SJSA1 (cell line): ENCODE data around the gene TH. TPM values are rescaled to one million over a fixed set of nuclear protein-coding genes. Genes with fewer than 3 reads are reported as not detected.

Experiments
- DNase-seq, 2 experiments: peaks; one replicate each; pipeline ENCODE4 v3.0.0-alpha.2; 2015 to 2020; ENCODE audit warnings: low spot score in 2 of 2, low read depth in 1 of 2
- H3K27ac ChIP-seq: fragments of 250-450 bp; sonication (Bioruptor Pico); 2 replicates; pipeline ENCODE4 v1.5.1; 2020; ENCODE audit warnings: mild to moderate bottlenecking, moderate library complexity
- H3K27me3 ChIP-seq: fragments of 250-450 bp; sonication (Bioruptor Pico); replicated peaks from 2 replicates; pipeline ENCODE4 v1.5.1; 2020; ENCODE audit warnings: mild to moderate bottlenecking, moderate library complexity
- H3K36me3 ChIP-seq: fragments of 250-450 bp; sonication (Bioruptor Pico); 2 replicates; pipeline ENCODE4 v1.5.1; 2020; ENCODE audit warnings: mild to moderate bottlenecking
- H3K4me1 ChIP-seq: fragments of 250-450 bp; sonication (Bioruptor Pico); replicated peaks from 2 replicates; pipeline ENCODE4 v1.6.1; 2021; ENCODE audit warnings: mild to moderate bottlenecking
- H3K4me3 ChIP-seq: fragments of 250-450 bp; sonication (Bioruptor Pico); 2 replicates; pipeline ENCODE4 v1.5.1; 2020; ENCODE audit warnings: mild to moderate bottlenecking
- H3K9me3 ChIP-seq: fragments of 250-450 bp; sonication (Bioruptor Pico); replicated peaks from 2 replicates; pipeline ENCODE4 v1.5.1; 2020; ENCODE audit warnings: mild to moderate bottlenecking
- total RNA-seq: library from RNA; depleted of rRNA; stranded (reverse); fragments of >200 nt; shearing (Covaris generic); gene quantifications from 2 replicates; pipeline ENCODE4 v1.2.3, GENCODE V29; 2014

Gene TH
- total RNA-seq, 1 experiment from 2014 or later: not detected

DNA sequence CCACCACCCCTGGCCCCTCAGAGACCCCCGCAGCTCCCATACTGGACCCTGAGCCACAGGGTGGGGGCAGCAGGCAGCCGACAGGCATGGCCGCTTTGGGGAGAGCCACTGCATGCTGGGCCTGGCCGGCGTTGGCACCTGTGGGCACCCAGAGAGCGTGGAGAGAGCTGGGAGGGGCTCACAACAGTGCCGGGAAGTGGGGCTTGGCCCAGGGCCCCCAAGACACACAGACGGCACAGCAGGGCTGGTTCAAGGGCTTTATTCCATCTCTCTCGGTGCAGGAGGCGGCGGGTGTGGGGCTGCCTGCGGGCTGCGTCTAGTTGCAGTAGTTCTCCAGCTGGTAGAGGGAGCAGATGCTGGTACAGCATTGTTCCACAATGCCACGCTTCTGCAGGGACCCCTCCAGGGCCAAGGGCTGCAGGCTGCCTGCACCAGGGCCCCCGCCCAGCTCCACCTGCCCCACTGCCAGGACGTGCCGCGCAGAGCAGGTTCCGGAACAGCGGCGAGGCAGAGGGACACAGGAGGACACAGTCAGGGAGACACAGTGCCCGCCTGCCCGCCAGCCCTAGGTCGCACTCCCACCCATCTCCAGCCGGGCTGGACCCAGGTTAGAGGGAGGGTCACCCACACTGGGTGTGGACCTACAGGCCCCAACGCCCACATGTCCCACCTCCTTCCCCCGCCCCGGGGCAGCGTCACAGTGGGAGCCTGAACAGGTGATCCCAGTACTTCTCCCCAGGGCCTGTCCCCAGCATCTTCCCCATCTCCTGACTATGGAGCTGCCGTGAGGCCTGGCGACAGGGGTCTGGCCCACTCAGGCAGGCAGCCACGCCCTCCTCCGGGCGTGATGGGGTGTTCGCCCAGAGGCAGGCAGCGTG is 11.8 kb downstream of the TH start:
- Histone ChIP-seq H3K27me3 (peaks cover 21% of the 10 kb centered on the region), H3K27ac (no peak overlapping the region), H3K36me3 (no peaks in the 10 kb centered on the region), H3K4me3 (no peak overlapping the region), H3K4me1 (no peaks in the 10 kb centered on the region), H3K9me3 (no peaks in the 10 kb centered on the region)
- DNase-seq: no peak

DNA sequence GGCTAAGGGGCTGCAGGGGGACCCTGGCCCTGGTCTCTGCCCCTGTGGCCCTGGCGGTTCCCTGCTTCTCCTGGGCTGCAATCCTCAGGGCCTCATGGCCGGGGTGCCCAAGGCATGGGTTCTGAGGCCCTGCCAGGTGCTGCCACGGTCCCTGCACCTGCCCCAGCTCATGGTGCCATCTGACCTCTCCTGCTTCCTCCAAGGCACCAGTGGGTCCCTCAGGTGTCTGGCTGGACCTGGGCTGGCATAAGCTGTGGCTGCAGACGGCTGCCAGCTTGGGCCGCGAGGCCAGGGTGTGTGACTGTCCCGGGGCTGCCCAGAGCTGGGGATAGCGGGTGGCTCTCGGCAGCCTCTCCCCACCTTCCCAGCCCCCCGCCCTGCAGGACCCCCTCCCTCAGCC is 12.6 kb downstream of the TH start:
- Histone ChIP-seq H3K27me3 (peaks cover 16% of the 10 kb centered on the region; the same call in 1 of the 2 replicates), H3K4me3 (no peak overlapping the region), H3K27ac (no peak overlapping the region), H3K4me1 (no peaks in the 10 kb centered on the region), H3K9me3 (no peaks in the 10 kb centered on the region), H3K36me3 (no peaks in the 10 kb centered on the region)
- no peak for DNase-seq

DNA sequence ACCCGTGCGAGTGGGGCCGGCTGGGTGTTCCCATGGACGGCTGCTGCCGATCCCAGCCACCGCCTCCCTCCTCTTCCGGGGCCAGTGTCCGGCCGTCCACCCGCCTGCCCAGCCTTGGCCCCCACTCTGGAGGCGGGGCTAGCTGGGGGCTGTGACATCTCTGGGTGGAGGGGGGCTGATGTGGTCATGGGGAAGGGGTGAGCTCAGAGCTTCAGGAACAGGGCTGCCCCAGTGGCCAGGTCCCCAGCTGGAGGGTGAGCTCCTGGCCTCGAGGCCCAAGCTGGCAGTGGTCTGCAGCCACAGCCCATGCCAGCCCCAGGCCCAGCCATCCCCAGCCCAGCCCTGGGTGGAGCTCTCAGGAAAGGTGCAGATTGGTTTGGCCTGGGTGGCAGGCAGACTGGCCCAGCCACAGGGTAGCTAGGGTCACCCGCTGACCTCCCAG is 13.3 kb downstream of the TH start:
- Histone ChIP-seq H3K36me3 (no peaks in the 10 kb centered on the region), H3K27me3 (peaks cover 9% of the 10 kb centered on the region; the same call in 1 of the 2 replicates), H3K4me1 (no peaks in the 10 kb centered on the region), H3K9me3 (no peaks in the 10 kb centered on the region), H3K4me3 (no peak overlapping the region), H3K27ac (no peak overlapping the region)
- no peak for DNase-seq

DNA sequence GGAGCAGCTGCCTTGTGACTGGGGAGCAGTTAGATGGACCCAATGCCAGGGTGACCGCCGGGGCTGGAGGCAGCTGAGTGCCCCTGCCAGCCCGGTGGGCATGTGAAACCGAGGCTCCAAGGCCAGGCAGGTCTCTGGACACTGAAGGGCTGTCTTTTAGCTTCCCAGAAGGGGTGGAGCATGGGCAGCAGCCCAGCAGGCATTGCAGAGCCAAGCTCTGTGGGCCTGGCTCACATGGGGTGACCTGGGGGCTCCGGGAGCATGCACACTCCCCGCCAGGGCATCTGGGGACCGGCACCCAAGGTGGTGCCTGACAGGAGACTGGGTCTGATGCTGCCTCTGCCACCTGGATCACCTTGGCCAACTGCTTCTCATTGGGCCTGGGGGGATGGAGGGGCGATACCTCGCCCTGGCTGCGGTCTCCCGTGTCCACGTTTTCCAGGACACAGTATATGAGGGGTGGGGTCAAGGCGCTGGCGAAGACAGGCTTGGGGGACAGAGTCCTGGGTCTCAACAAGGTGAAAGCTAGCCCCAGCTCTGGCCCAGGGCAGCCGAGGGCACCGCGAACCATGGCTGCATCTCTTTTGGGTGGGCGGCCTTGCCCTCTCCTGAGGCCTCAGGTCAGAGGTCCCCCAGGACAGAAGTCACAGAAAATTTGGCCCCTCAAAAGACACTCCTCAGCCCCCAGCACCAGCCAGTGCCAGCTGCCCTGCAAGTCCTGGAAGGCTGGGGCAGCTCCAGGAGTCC is 14.1 kb downstream of the TH start:
- H3K4me3 ChIP-seq: no peak overlapping the region
- DNase-seq: no peak
- H3K27ac ChIP-seq: no peak overlapping the region
- H3K9me3 ChIP-seq: no peaks in the 10 kb centered on the region
- H3K4me1 ChIP-seq: no peaks in the 10 kb centered on the region
- no peaks in the 10 kb centered on the region for H3K36me3 ChIP-seq
- peaks cover 3% of the 10 kb centered on the region; the same call in 1 of the 2 replicates for H3K27me3 ChIP-seq

DNA sequence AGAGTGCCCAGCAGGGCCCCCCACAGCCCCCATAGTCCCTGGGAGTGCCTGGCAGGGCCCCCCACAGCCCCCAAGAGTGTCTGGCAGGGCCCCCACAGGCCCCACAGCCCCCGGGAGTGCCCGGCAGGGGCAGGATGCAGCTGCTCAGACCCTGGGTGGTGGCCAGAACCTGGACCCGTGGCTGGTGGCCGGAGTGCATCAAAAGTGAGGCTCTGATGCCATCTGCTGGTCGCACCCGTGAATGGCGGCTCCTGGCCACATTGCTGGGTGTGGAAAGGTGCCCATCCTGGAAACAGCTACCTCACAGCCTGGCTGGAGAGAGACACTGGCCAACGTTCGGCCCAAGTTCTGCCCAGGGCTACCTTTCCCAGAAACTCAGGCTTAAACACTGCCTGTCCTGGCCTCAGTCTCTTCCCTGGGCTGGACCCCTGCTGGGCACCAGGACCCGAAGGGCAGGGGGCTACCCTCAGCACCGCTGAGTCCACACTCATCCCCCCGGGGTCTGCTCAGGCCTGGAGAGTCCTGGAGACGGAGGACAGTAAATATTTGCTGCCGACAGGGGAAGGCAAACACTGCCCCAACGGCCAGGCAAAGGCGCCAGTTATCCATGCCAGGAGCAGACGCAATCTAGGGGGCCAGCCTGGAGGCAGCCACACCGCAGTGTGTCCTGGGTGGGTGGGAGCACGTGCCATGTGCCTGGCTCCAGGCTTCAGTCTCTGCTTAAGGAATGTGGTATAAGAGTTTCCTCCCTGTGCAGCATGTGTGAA is 15.0 kb downstream of the TH start:
- Histone ChIP-seq H3K36me3 (no peaks in the 10 kb centered on the region), H3K4me3 (no peak overlapping the region), H3K4me1 (peaks cover 3% of the 10 kb centered on the region; the same call in 1 of the 2 replicates), H3K27ac (no peak overlapping the region), H3K9me3 (no peaks in the 10 kb centered on the region), H3K27me3 (peaks cover 3% of the 10 kb centered on the region; the same call in 1 of the 2 replicates)
- peak; percentile 51 to 86 for DNase-seq

DNA sequence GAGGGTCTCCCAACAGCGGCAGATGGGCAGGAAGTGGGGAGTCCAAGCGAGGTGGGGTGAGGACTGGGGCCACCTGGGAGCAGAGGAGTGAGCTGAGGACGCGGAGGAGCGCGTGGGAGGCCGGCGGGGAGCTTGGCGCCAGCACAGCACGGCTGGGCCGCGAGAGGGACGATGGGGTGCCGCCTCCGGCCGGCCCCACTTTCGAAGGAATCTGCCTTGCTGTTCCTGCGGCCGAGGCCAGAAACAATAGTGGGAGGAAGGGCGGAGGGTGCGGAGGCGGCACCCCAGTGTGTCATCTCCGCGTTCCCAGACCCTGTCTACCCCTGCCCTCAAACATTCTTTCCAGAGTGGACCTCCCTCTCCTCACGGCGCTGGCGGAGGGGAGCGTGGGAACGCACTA is 16.1 kb downstream of the TH start:
- no peaks in the 10 kb centered on the region for H3K9me3 ChIP-seq
- H3K4me1 ChIP-seq: peaks cover 5% of the 10 kb centered on the region; the same call in 1 of the 2 replicates
- DNase-seq: no peak
- H3K36me3 ChIP-seq: no peaks in the 10 kb centered on the region
- H3K4me3 ChIP-seq: no peak overlapping the region
- H3K27ac ChIP-seq: no peak overlapping the region
- H3K27me3 ChIP-seq: peaks cover 3% of the 10 kb centered on the region; the same call in 1 of the 2 replicates

DNA sequence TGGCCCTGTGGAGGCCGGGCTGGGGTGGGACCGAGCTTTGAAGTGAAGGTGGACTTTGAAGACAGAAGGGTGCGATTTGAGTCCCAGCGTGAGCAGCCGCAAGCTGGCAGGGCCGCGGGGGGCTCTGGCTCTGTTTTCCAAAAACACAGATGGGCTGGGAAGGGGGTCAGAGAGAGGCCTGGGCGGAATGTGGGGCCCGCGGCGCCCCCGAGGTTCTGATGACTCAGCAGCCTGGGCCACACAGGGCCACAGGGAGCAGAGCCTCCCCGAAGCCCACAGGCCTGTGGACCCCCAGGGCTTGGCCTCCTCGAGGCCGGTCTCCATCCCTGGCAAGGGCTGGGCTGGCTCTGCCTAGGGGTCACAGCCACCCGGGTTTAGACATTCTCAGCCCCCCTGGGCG is 16.7 kb downstream of the TH start:
- no peaks in the 10 kb centered on the region for H3K9me3 ChIP-seq
- no peak overlapping the region for H3K27ac ChIP-seq
- H3K27me3 ChIP-seq: peaks cover 7% of the 10 kb centered on the region
- H3K36me3 ChIP-seq: no peaks in the 10 kb centered on the region
- H3K4me3 ChIP-seq: no peak overlapping the region
- peaks cover 5% of the 10 kb centered on the region; the same call in 1 of the 2 replicates for H3K4me1 ChIP-seq
- no peak for DNase-seq

DNA sequence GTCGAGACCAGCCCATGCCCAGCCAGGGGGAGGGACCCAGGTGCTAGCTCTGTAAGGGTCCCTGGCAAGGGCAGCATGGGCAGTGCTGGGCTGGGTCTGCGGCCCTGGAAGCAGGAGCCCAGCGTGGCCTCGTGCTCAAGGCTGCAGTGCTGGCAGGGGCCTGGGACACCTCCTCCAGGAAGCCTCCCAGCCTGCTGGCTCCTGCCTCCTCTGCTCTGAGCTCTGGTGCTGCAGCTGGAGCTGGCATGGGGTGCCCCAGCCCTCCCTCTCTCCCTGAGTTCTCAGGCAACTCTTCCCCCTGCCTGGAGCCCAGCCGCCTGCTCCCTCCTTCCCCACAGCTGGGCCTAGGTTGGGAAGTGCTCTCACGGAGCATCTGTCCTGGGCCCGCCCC is 17.4 kb downstream of the TH start:
- peaks cover 12% of the 10 kb centered on the region for H3K27me3 ChIP-seq
- no peak overlapping the region for H3K27ac ChIP-seq
- H3K4me3 ChIP-seq: no peak overlapping the region
- H3K36me3 ChIP-seq: no peaks in the 10 kb centered on the region
- H3K9me3 ChIP-seq: no peaks in the 10 kb centered on the region
- H3K4me1 ChIP-seq: peaks cover 5% of the 10 kb centered on the region; the same call in 1 of the 2 replicates
- no peak for DNase-seq

DNA sequence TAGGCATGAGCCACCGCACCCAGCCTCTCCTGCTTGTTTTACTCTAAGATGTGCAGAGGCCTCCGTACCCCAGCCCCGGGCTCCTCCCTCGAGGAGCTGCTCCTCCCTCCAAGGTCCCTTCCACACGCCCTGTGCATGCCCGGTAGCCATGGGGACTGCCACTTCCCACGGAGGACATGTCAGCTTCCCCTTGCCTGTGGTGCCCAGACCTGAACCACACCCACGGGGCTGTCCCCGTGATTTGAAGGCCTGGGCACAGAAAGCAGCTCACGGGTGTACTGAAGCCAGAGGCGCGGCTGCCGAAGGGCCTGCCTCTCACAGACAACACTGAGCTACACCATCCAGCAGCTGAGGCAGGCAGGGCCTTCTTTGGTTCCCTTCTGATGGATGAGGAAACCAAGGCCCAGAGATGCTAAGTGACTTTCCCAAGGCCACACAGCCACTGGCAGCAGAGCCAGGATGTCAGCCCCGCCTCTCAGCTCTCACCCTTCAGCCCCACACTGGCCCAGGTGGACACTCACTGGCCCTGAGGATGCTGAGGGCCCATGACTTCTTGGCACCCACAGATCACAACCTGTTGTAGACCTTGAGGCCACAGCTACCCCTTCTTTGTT is 17.9 kb downstream of the TH start:
- no peak overlapping the region for H3K27ac ChIP-seq
- H3K36me3 ChIP-seq: no peaks in the 10 kb centered on the region
- H3K4me1 ChIP-seq: peaks cover 5% of the 10 kb centered on the region; the same call in 1 of the 2 replicates
- no peak overlapping the region for H3K4me3 ChIP-seq
- DNase-seq: no peak
- H3K9me3 ChIP-seq: no peaks in the 10 kb centered on the region
- peaks cover 15% of the 10 kb centered on the region for H3K27me3 ChIP-seq

DNA sequence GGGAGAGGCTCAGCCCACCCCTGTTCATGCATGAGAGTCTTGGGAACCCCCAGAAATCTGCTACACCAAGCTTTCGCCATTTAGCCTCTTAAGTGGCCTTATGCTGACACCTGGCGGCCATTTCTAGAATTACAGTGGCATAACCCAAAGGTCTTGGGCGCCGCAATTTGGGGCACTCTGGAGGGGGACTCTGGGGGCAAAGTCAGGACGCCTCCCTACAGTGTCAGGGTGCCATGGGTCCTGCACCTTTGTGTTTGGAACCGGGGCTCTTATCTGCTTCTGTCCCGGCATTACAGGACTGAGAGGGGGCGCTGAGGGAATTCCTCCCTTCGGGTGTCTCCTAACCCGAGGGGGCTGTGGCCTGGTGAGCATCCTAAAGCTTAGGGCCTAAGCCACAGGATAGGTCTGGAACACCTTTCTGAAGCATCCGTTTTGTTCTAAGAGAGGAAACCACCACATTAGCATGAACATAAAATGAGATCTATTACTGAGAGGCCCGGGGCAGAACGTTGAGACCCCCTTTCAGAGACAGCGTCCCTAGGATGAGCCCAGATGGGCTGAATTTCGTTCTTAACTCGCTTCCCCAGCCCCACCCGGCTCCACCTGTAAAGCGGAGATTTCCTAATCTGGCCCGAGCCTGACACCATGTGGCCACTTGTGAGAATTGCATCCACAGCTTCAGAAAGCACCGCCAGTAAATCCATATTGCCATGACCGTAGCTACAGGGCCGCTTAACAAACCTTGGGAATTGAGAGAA is 19.9 kb downstream of the TH start:
- Histone ChIP-seq H3K36me3 (no peaks in the 10 kb centered on the region), H3K27me3 (peaks cover 29% of the 10 kb centered on the region), H3K4me3 (no peak overlapping the region), H3K4me1 (peaks cover 5% of the 10 kb centered on the region; the same call in 1 of the 2 replicates), H3K9me3 (no peaks in the 10 kb centered on the region), H3K27ac (no peak overlapping the region)
- DNase-seq: peak; percentile 80 to 82

DNA sequence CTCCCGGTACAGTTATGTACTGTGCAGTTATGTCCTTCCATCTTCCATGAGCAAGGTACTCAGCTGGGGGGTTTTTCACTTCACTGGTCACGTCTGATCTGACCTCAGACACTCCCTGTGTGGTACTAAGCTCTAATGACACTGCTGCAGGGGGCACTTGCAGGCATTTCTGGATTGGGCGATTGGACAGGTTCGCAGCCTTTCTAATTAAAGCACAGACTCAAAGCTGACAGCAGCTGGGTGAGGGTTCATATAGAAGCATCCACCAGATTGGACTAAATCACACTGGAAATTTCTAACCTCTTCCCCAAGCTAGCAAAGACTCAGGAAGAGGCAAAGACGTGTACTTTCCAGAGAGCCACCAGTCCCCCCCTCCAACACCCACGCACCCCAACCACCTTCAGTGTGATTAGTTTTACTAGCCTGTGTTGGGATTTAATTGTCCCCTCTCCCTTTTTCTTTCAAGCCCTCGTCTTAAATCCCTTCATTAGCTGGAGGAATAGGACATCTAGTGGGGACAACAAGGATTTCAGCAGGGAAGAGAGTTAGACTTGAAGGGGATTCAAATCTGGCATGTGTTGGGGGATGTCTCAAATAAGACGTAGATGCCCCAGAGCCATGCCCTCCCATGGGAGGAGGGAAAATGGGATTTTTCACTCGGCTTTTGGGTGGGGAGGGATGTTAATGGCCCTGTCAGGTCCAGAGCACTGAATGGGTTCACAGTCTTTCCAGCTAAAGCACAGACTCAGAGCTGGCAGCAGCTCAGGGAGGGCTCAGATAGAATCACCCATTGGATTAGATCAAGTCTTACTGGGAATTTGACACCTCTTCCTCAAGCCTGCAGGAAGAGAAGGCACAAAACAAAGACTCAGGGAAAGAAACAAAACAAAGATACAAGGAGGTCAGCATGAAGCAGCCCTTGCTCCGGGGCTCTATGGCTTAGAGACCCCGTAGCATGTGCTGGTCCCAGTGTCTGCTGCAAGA is 21.5 kb downstream of the TH start:
- no peaks in the 10 kb centered on the region for H3K36me3 ChIP-seq
- H3K9me3 ChIP-seq: no peaks in the 10 kb centered on the region
- peaks cover 5% of the 10 kb centered on the region; the same call in 1 of the 2 replicates for H3K4me1 ChIP-seq
- DNase-seq: peak in 1 of 2 experiments; percentile 72
- H3K27ac ChIP-seq: no peak overlapping the region
- H3K4me3 ChIP-seq: no peak overlapping the region
- H3K27me3 ChIP-seq: peaks cover 41% of the 10 kb centered on the region

DNA sequence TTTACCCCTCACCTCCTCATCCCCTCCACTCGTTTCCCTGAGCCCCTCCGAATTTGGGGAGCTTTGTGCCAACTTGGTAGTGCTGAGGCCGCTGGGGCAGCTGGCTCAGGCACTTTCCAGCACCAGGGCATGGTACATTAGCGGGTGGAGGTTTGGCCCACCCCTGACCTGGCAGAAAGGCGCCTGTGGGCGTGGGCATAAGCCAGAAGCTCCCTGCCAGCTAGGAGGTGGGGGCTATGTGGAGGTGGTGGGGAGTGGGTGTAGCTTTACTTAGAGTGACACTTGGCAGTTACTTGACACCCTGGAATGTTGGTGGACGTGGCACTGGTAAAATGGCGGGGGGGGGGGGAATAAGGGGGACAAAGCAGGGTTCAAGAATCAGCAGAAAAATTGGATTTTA is 22.2 kb downstream of the TH start:
- no peak for DNase-seq
- no peak overlapping the region for H3K4me3 ChIP-seq
- no peaks in the 10 kb centered on the region for H3K9me3 ChIP-seq
- H3K4me1 ChIP-seq: peaks cover 5% of the 10 kb centered on the region; the same call in 1 of the 2 replicates
- no peak overlapping the region for H3K27ac ChIP-seq
- no peaks in the 10 kb centered on the region for H3K36me3 ChIP-seq
- H3K27me3 ChIP-seq: peaks cover 48% of the 10 kb centered on the region
